ENCODE data around the gene CPTP. TPM values are rescaled to one million over a fixed set of nuclear protein-coding genes. Genes with fewer than 3 reads are reported as not detected.
A peak's percentile ranks its signal among the peaks of the same experiment; 100 is the strongest.

Gene CPTP
- total and polyA plus RNA-seq, 8 donors: 6.6 to 226 (median 22.8) TPM

GRCh38 chr1:1342584-1343115 lies 18.0 kb downstream of the CPTP start:
- Histone ChIP-seq H3K27me3 (no peaks in the 10 kb centered on the region), H3K36me3 (peaks cover 32 to 50% (median 47%) of the 10 kb centered on the region in 4 donors), H3K9me3 (no peaks in the 10 kb centered on the region), H3K4me3 (no peak overlapping the region), H3K4me1 (peaks cover 36 to 66% (median 53%) of the 10 kb centered on the region in 4 donors), H3K27ac (no peak overlapping the region)
- intact Hi-C loops (cut with DNase I; ENCODE audit: low total_unique reads): no loop called here
- DNase-seq: no peak
- TF ChIP-seq POLR2A (IDR thresholded peaks at IDR 0.05): no peak
- no peak for TF ChIP-seq POLR2AphosphoS5 (IDR thresholded peaks at IDR 0.05)
- TF ChIP-seq EP300 (IDR thresholded peaks at IDR 0.05): no peak
- TF ChIP-seq CTCF (IDR thresholded peaks at IDR 0.05): no peak
- 86 to 90% (median 89%) methylated on average over 18 of the region's 18 CpGs for WGBS, 5 donors

- DNase-seq: peak in 1 of 2 donors; percentile 82
- WGBS, 5 donors: 52 to 78% (median 59%) methylated on average over 8 to 24 of the region's 24 CpGs
- no peak for TF ChIP-seq POLR2AphosphoS5 (IDR thresholded peaks at IDR 0.05)
- no peak for TF ChIP-seq EP300 (IDR thresholded peaks at IDR 0.05)
- no peak for TF ChIP-seq POLR2A (IDR thresholded peaks at IDR 0.05)
- no peak for TF ChIP-seq CTCF (IDR thresholded peaks at IDR 0.05)
- H3K4me1 ChIP-seq: peaks cover 44 to 61% (median 57%) of the 10 kb centered on the region in 4 donors
- no peaks in the 10 kb centered on the region for H3K9me3 ChIP-seq
- peak overlapping the region; percentile 71 to 92 (median 83) for H3K27ac ChIP-seq
- H3K36me3 ChIP-seq: peaks cover 23 to 37% (median 35%) of the 10 kb centered on the region in 4 donors
- intact Hi-C loops (cut with DNase I; ENCODE audit: low total_unique reads): no loop called here
- H3K27me3 ChIP-seq: no peaks in the 10 kb centered on the region
- H3K4me3 ChIP-seq: peak overlapping the region in 1 of 4 donors; percentile 72
Measured at GRCh38 chr1:1343811-1344421, 19.3 kb downstream of the CPTP start.

- peak; percentile 68 to 73 for DNase-seq
Measured at GRCh38 chr1:1344655-1345361, 20.2 kb downstream of the CPTP start.

More at GRCh38 chr1:1344655-1345361, 20.2 kb downstream of the CPTP start:
- H3K27ac ChIP-seq: peak overlapping the region; percentile 71 to 92 (median 83)
- no peaks in the 10 kb centered on the region for H3K27me3 ChIP-seq
- H3K4me1 ChIP-seq: peaks cover 44 to 61% (median 57%) of the 10 kb centered on the region in 4 donors
- no peak for TF ChIP-seq POLR2A (IDR thresholded peaks at IDR 0.05)
- no peak for TF ChIP-seq EP300 (IDR thresholded peaks at IDR 0.05)
- TF ChIP-seq POLR2AphosphoS5 (IDR thresholded peaks at IDR 0.05): peak in 1 of 3 donors; percentile 6
- peak in 4 of 7 experiments; percentile 21 to 57 (median 43) for TF ChIP-seq CTCF (IDR thresholded peaks at IDR 0.05)
- intact Hi-C loops (cut with DNase I; ENCODE audit: low total_unique reads): no loop called here
- peak overlapping the region in 1 of 4 donors; percentile 72 for H3K4me3 ChIP-seq
- H3K36me3 ChIP-seq: peaks cover 15 to 28% (median 26%) of the 10 kb centered on the region in 4 donors
- 38 to 59% (median 49%) methylated on average over 9 to 15 of the region's 15 CpGs for WGBS, 5 donors
- no peaks in the 10 kb centered on the region for H3K9me3 ChIP-seq
